MG63 (cell line): ENCODE data around the gene UBE2O. TPM values are rescaled to one million over a fixed set of nuclear protein-coding genes. Genes with fewer than 3 reads are reported as not detected.

Experiments used
- DNase-seq: peaks from one replicate; pipeline ENCODE4 v3.0.0-alpha.2; 2020
- H3K27me3 ChIP-seq: fragments of 250-450 bp; sonication (Bioruptor Pico); 2 replicates; pipeline ENCODE4 v1.5.1; 2020; ENCODE audit warnings: mild to moderate bottlenecking, moderate library complexity
- H3K36me3 ChIP-seq: fragments of 250-450 bp; sonication (Bioruptor Pico); 2 replicates; pipeline ENCODE4 v1.5.1; 2020; ENCODE audit warnings: mild to moderate bottlenecking, moderate library complexity
- H3K4me3 ChIP-seq: fragments of 250-450 bp; sonication (Bioruptor Pico); 2 replicates; pipeline ENCODE4 v1.5.1; 2020; ENCODE audit warnings: mild to moderate bottlenecking, moderate library complexity
- H3K9me3 ChIP-seq: fragments of 250-450 bp; sonication (Bioruptor Pico); 2 replicates; pipeline ENCODE4 v1.5.1; 2020; ENCODE audit warnings: mild to moderate bottlenecking, moderate library complexity
- total RNA-seq: library from RNA; depleted of rRNA; stranded (reverse); fragments of >200 nt; shearing (Covaris generic); gene quantifications from 2 replicates; pipeline ENCODE4 v1.2.3, GENCODE V29; 2014; ENCODE audit warnings: low replicate concordance

UBE2O gene
- total RNA-seq, 1 experiment from 2014 or later, result 32.7 TPM

GRCh38 chr17:76415786-76416185 lies 37.2 kb downstream of the UBE2O start:
- H3K27me3 ChIP-seq, result no peaks in the 10 kb centered on the region
- H3K4me3 ChIP-seq, result no peak overlapping the region
- DNase-seq, result no peak
- peaks cover 19% of the 10 kb centered on the region for H3K36me3 ChIP-seq
- H3K9me3 ChIP-seq, result no peaks in the 10 kb centered on the region

DNA sequence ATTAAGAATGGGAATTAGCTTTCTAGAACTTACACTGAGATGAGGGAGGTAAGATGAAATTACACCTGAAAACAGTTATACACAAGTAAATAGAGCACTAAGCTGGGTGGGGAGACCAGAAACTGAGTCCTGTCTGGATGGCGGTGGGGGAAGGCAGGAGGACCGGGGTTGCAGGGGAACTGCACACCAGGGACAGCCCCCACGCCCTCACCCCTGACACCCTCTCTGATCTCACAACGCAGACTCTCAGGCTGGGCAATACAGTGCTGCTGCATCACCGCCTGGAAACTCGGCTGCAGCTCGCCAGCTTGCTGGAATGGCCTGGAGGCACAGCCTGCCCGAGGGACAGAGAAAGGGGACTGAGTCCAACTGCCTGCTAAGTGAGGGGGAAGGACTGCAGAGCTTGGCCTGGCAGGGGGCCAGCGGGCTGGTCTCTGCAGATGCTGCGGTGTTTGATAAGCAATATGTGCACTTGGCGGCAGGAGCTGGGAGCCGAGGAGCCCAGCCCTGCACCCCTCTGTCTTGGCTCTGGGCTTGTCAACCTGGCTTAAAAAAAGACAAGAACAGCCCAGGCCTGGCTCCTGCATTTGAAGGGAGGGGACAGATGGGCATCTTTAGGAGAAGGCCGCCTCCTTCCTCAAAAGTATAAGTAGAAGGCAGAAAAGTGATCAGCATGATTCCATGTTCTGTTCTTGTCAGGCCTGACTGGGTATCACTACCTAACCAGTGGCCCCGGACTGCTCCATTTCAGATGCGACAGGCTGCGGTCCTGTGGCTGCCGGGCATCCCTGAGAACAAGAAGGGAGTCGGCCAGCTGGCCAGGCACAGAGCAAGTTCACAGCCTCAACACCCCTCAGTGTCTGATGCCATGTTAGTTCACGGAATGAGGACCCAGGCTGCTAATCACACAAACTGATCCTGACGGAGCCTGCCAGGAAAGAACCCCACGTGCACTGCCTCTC lies 38.3 kb downstream of the UBE2O start:
- H3K9me3 ChIP-seq, result no peaks in the 10 kb centered on the region
- peaks cover 24% of the 10 kb centered on the region for H3K36me3 ChIP-seq
- H3K27me3 ChIP-seq, result no peaks in the 10 kb centered on the region
- no peak overlapping the region for H3K4me3 ChIP-seq
- no peak for DNase-seq

DNA sequence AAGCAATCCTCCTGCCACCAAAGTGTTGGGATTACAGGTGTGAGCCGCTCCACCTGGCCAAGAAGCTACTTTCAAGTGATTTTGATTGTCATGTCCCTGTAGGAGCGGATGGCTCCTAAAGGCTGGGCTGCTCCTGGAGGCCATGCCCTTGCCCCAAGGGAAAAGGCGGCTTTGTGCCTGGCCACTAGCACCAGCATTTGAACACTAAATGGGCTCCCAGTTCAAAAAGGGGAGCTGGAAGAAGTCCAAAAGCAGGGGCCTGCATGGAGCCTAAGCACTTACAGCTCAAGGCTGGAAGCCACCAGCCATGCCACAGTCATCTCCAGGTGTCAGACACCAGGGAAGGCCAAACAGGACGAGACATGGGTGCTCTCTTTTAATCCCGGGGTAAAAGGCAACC lies 41.7 kb downstream of the UBE2O start:
- DNase-seq, result no peak
- peaks cover 17% of the 10 kb centered on the region for H3K36me3 ChIP-seq
- no peaks in the 10 kb centered on the region for H3K27me3 ChIP-seq
- no peaks in the 10 kb centered on the region for H3K9me3 ChIP-seq
- no peak overlapping the region for H3K4me3 ChIP-seq

DNA sequence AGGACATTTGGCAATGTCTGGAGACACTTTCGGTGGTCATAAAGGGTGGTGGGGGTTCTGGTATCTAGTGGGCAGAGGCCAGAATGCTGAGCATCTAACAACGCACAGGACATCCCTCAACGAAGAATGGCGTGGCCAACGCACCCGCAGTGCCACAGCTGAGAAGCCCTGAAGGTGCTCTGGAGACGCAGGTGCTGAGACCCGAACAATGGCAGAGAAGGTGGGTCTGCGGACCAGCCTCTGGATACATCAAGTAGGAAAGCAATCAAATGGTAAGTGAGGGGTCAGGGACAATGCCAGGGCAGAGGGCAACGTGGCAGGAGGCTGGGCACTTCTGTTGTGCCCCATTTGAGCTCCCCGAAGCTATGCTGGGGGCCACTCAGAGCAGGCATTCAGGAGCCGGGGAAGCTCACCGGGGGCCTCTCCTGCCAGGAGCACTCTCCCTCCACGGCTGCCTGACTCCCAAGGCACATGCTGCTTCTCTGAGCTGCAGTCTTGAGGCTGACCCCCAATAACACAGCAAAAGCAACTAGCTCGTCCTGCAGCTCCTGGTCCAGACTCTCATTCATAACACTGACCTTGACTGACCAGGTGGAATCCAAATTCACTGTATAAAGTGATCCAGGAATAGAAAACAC lies 42.5 kb downstream of the UBE2O start:
- Histone ChIP-seq H3K9me3 (no peaks in the 10 kb centered on the region), H3K36me3 (peaks cover 21% of the 10 kb centered on the region), H3K27me3 (no peaks in the 10 kb centered on the region), H3K4me3 (no peak overlapping the region)
- DNase-seq, result no peak

DNA sequence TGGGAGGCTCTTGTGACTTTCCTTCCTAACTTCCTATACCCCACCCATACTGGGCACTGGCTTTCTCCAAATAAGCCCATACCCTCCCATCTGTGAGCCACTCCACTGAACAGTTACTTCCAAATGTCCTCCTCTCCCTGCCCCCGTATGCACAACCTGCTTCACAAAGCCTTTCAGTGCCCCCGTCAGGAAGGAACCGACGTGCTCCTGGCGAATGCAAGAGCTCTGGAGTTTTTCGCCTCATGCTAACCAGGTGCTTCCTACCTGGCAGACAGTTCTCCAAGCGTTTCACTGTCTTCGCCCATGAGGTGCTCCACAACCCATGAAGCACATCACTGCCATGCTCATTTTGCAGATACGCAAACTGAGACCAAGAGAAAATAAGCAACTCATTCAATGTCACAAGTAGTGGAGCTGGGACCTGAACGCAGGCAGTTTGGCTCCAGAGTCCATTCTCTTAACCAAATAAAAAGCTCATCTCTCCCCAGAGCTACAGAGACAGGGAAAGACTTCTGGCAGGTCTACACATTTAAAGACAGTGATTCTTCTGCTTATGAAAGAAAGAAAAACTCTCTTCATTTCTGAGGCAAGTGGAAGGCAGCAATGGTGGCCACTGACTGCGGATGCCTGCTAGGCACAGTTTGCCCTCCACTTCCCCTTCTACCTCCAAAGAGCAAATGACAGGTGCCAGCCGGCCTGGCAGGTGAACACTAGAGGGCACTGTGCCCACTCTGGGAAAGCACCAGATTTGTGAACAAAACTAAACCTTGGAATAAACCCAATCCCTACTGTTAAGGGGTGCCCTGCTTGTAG lies 44.7 kb downstream of the UBE2O start:
- no peaks in the 10 kb centered on the region for H3K9me3 ChIP-seq
- no peaks in the 10 kb centered on the region for H3K27me3 ChIP-seq
- DNase-seq, result peak; percentile 52
- H3K36me3 ChIP-seq, result peaks cover 37% of the 10 kb centered on the region
- no peak overlapping the region for H3K4me3 ChIP-seq

DNA sequence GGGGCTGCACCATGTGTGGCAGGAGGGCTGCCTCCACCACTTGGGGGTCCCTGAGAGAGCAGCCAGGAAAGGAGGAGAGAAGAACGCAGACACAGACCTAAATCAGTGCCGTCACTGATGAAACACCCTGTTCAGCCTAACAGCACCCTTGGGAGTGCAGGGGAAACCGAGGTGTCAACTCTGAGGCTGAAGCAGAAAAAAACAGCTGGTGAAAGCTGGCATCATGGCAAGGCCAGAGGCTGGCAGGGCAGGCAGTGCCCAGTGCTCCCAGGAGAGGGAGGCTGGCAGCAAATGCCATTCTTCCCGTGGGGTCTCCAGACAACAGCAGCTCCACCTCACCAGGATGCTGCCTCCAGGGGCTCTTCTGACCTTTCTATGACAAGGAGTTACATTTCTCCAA lies 45.4 kb downstream of the UBE2O start:
- Histone ChIP-seq H3K4me3 (no peak overlapping the region), H3K27me3 (no peaks in the 10 kb centered on the region), H3K9me3 (no peaks in the 10 kb centered on the region), H3K36me3 (peaks cover 40% of the 10 kb centered on the region)
- DNase-seq, result no peak

DNA sequence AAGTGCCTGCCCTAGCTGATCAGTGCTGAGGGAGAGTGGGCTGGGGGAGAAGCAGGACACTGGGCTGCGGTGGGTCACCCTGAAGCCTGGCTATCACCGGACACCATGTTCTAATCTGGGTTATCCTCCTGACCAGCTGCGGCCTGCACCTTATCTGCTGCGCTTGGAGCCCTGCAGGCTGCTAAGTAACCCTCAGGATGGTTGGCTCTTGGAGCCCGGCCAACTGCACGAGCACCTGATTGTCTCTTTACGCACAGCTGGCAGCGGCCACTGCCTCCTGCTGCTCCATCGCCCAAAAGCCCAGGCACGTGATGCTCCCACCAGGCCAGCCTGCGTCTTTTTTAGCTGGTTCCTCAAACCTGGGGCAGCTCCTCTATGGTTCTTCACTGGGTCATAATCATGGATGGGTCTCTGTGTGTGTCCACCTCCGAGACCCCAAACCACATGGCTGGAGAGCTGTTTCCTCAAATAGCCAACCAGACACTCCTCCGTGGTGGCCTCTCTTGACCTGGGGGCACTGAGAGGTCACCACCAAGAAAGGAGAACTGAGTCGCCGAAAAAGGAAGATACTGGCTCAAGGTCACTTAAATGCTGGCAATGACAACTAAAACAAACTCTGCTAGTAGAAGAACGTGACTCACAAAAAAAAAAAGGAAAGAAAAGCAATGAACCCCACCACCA lies 46.8 kb downstream of the UBE2O start:
- DNase-seq, result no peak
- H3K9me3 ChIP-seq, result no peaks in the 10 kb centered on the region
- H3K4me3 ChIP-seq, result no peak overlapping the region
- no peaks in the 10 kb centered on the region for H3K27me3 ChIP-seq
- peaks cover 46% of the 10 kb centered on the region for H3K36me3 ChIP-seq

- Histone ChIP-seq H3K27me3 (no peaks in the 10 kb centered on the region), H3K9me3 (no peaks in the 10 kb centered on the region), H3K36me3 (peaks cover 51% of the 10 kb centered on the region), H3K4me3 (no peak overlapping the region)
- no peak for DNase-seq
These were observed 47.4 kb downstream of the UBE2O start for GRCh38 chr17:76405607-76405966.

GRCh38 chr17:76404976-76405563 lies 47.9 kb downstream of the UBE2O start:
- DNase-seq, result no peak
- Histone ChIP-seq H3K4me3 (no peak overlapping the region), H3K9me3 (no peaks in the 10 kb centered on the region), H3K27me3 (no peaks in the 10 kb centered on the region), H3K36me3 (peaks cover 53% of the 10 kb centered on the region)

DNA sequence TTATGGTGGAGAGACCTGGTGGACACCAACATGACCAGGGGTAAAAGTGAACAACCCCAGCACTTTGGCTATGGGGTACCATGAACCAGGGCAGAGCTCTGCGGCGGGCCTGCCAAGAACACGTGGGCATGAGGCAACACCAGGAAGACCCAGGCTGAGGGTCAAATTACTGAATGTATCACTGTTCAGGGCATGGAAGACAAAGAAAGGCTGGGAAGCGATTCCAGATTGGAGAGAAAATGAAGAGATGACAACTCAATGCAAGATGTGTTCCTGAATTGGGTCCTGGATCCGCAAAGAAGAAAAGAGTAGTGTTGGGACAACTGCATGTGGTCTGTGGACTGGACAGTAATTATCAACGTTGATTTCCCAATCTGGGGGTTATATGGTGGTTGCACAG lies 48.7 kb downstream of the UBE2O start:
- Histone ChIP-seq H3K4me3 (no peak overlapping the region), H3K9me3 (no peaks in the 10 kb centered on the region), H3K36me3 (peaks cover 55% of the 10 kb centered on the region), H3K27me3 (no peaks in the 10 kb centered on the region)
- no peak for DNase-seq

- Histone ChIP-seq H3K36me3 (peaks cover 71% of the 10 kb centered on the region), H3K9me3 (no peaks in the 10 kb centered on the region), H3K4me3 (no peak overlapping the region), H3K27me3 (no peaks in the 10 kb centered on the region)
- DNase-seq, result no peak
These were observed 50.2 kb downstream of the UBE2O start for GRCh38 chr17:76402711-76403110.

- DNase-seq, result no peak
- Histone ChIP-seq H3K4me3 (no peak overlapping the region), H3K36me3 (peaks cover 86% of the 10 kb centered on the region), H3K27me3 (no peaks in the 10 kb centered on the region), H3K9me3 (no peaks in the 10 kb centered on the region)
These were observed 53.5 kb downstream of the UBE2O start for GRCh38 chr17:76399175-76400172.

DNA sequence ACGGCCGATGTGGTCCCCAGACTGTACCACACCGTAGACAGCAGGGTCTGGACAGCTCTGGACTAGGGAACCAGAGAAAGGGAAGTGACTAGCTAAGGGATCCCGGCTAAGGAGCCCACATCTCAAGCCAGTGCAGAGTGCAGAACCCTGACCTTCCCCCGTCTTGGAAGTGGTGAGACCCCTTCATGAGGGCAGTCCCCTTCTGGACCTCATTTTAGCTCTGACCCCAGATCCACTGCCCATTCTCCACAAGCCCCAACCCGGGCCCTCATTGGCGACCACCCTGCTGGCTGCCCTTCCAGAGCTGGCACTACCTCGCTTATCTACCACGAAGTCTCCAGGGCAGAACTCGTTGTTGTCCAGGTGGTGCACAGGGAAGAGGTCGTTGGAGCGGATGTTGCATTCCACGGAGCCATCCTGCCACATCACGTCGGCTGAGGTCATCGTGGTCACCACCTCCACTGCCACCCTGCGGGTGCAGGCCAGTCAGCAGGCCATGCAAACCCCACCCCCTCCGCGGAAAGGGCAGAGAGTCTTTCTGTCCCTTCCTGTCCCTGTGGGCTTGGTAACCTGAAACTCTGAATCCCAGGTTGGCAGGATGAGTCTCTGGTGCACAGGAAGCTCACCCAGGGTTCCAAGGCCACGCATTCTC lies 54.3 kb downstream of the UBE2O start:
- Histone ChIP-seq H3K36me3 (peaks cover 88% of the 10 kb centered on the region), H3K4me3 (no peak overlapping the region), H3K9me3 (no peaks in the 10 kb centered on the region), H3K27me3 (no peaks in the 10 kb centered on the region)
- no peak for DNase-seq

DNA sequence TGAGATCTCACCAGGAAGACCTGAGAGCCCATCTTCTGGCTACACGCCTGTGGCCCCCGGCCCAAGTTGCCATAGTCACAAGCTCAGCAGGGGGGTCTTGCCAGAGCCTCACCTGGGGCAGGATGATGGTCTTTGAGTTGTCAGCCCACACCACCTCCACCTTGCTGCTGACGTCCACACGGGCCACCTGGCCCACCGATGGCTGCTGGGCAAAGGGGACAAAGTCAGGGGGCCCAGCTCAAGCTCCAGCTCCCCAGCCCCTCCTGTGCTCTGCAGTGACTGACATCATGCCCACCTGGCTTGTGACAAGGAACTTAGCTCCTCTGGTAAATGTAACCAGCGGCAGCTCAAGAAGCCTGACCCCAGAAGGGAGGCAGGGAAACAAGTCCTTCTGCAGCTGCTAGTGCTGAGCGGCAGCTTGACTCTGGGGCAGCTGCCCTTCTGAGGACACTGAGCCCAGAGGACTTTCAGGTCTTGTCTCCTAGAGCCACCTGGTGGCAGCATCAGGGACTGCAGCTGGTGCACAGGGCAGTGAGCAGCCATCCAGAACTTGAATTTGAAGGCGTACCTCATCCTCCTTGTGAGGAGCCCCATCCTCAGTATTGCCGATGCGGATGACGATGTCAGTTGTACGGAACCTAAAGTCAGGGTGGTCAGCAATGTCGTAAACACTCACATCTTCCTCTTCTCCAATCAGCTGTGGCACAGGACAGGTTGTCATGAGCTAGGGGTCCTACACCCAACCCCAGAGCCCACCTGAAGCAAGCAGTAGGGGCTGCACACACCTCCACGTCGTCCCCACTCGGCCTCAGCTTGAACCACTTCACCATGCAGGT lies 55.0 kb downstream of the UBE2O start:
- Histone ChIP-seq H3K9me3 (no peaks in the 10 kb centered on the region), H3K36me3 (peaks cover 85% of the 10 kb centered on the region), H3K27me3 (no peaks in the 10 kb centered on the region), H3K4me3 (no peak overlapping the region)
- peak; percentile 76 for DNase-seq
